ENCODE measurements around the gene ATP5F1E. TPM values are rescaled to one million over a fixed set of nuclear protein-coding genes. Genes with fewer than 3 reads are reported as not detected.

Gene ATP5F1E
- total RNA-seq, 1 donor from 2014 or later, result 81.8 TPM

DNA sequence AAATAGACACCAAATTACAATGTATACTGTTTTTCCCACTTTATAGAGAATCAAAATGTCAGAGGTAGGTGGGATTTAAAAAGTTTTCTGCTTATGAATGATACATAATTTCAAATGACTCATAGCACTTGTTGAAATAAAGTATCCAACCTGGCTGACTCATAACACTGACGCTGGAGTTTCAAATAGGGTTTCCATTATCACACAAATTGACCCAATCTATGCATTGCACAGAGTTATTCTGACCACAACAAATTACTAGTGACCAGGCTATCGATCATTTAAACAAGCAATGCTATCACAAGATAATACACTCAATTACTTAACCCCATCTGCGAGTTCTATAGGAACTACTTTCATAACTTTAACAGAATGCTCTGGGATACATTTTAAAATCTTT, 42.3 kb upstream of the ATP5F1E start:
- Mint-ChIP-seq H3K9me3 (no peaks in the 10 kb centered on the region), H3K4me1 (ENCODE audit: unreplicated experiment) (peaks cover 11% of the 10 kb centered on the region), H3K36me3 (no peaks in the 10 kb centered on the region), H3K27me3 (peaks cover 38% of the 10 kb centered on the region), H3K4me3 (no peak overlapping the region), H3K27ac (no peak overlapping the region)
- DNase-seq (ENCODE audit: extremely low spot score, unreplicated experiment), result no peak
- TF ChIP-seq, protein P1, sequence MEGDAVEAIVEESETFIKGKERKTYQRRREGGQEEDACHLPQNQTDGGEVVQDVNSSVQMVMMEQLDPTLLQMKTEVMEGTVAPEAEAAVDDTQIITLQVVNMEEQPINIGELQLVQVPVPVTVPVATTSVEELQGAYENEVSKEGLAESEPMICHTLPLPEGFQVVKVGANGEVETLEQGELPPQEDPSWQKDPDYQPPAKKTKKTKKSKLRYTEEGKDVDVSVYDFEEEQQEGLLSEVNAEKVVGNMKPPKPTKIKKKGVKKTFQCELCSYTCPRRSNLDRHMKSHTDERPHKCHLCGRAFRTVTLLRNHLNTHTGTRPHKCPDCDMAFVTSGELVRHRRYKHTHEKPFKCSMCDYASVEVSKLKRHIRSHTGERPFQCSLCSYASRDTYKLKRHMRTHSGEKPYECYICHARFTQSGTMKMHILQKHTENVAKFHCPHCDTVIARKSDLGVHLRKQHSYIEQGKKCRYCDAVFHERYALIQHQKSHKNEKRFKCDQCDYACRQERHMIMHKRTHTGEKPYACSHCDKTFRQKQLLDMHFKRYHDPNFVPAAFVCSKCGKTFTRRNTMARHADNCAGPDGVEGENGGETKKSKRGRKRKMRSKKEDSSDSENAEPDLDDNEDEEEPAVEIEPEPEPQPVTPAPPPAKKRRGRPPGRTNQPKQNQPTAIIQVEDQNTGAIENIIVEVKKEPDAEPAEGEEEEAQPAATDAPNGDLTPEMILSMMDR (conservative IDR thresholded peaks at IDR 0.05), result no peak

GRCh38 chr20:59073582-59073981, 41.4 kb upstream of the ATP5F1E start:
- H3K36me3 Mint-ChIP-seq, result no peaks in the 10 kb centered on the region
- H3K4me3 Mint-ChIP-seq, result no peak overlapping the region
- DNase-seq (ENCODE audit: extremely low spot score, unreplicated experiment), result no peak
- peaks cover 11% of the 10 kb centered on the region for H3K4me1 Mint-ChIP-seq (ENCODE audit: unreplicated experiment)
- H3K9me3 Mint-ChIP-seq, result no peaks in the 10 kb centered on the region
- TF ChIP-seq, protein P1 (conservative IDR thresholded peaks at IDR 0.05), result no peak
- H3K27me3 Mint-ChIP-seq, result peaks cover 37% of the 10 kb centered on the region
- H3K27ac Mint-ChIP-seq, result no peak overlapping the region

DNA sequence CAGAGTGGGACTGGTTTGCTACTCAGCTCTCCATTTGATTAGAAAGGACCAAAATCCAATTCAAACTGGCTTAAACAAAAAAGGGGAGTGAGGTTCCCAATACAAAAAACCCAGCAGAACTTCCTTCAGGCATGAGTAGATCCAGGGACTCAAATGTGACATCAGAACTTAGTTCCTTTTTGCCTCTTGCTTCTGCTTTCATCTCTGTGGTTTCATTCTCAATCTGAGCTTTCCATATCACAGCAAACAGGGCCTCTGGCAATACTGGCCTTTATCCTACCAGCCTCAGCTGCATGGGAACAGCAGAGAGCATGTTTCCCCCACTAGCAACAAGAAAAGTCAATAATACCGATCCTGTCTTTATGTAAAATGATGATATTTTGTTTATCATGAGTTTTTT, 39.1 kb upstream of the ATP5F1E start:
- no peaks in the 10 kb centered on the region for H3K36me3 Mint-ChIP-seq
- peaks cover 11% of the 10 kb centered on the region for H3K4me1 Mint-ChIP-seq (ENCODE audit: unreplicated experiment)
- no peak overlapping the region for H3K27ac Mint-ChIP-seq
- no peaks in the 10 kb centered on the region for H3K9me3 Mint-ChIP-seq
- DNase-seq (ENCODE audit: extremely low spot score, unreplicated experiment), result no peak
- TF ChIP-seq, protein P1 (conservative IDR thresholded peaks at IDR 0.05), result no peak
- no peak overlapping the region for H3K4me3 Mint-ChIP-seq
- H3K27me3 Mint-ChIP-seq, result peaks cover 29% of the 10 kb centered on the region

DNA sequence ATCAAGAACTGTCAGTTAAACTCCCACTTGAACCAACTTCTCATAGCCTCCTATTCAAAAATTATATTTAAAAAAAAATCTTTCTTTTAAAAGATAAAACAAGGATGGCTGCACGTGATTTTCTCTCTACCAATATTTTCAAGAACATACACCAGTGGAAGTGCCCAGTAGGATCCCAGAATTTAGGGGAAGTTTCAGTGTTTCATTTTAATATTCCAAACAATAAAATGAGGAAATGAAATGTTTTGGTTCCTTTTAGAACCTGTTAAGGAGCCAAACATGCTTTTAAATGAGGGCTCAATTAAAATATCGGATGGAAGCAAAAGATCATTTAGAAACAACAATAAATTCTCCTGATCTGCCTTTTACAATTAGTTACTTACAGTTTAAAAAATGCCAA, 36.9 kb upstream of the ATP5F1E start:
- Mint-ChIP-seq H3K4me1 (ENCODE audit: unreplicated experiment) (peaks cover 8% of the 10 kb centered on the region), H3K9me3 (no peaks in the 10 kb centered on the region), H3K4me3 (no peak overlapping the region), H3K36me3 (no peaks in the 10 kb centered on the region), H3K27ac (no peak overlapping the region), H3K27me3 (peaks cover 14% of the 10 kb centered on the region)
- TF ChIP-seq, protein P1 (conservative IDR thresholded peaks at IDR 0.05), result no peak
- no peak for DNase-seq (ENCODE audit: extremely low spot score, unreplicated experiment)

DNA sequence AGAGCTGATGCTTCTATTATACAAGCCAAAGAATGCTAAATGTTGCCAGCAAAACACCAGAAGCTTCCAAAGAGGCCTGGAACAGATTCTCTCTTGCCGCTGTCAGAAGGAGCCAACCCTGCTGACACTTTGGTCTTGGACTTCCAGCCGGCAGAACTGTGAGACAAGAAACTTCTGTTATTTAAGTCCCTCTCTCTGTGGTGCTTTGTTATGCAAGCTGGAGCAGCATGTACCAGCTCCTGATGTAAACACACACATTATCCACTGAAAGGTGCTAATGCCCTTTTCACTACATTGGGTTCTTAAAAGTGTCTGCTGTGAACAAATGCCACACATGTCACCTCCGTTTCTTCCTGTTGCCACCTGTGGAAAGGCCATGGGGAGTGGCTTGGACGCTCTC, 36.4 kb upstream of the ATP5F1E start:
- H3K36me3 Mint-ChIP-seq, result no peaks in the 10 kb centered on the region
- peaks cover 14% of the 10 kb centered on the region for H3K27me3 Mint-ChIP-seq
- no peak overlapping the region for H3K4me3 Mint-ChIP-seq
- DNase-seq (ENCODE audit: extremely low spot score, unreplicated experiment), result no peak
- H3K27ac Mint-ChIP-seq, result no peak overlapping the region
- TF ChIP-seq, protein P1 (conservative IDR thresholded peaks at IDR 0.05), result no peak
- no peaks in the 10 kb centered on the region for H3K9me3 Mint-ChIP-seq
- H3K4me1 Mint-ChIP-seq (ENCODE audit: unreplicated experiment), result peaks cover 9% of the 10 kb centered on the region

GRCh38 chr20:59064214-59064722, 32.1 kb upstream of the ATP5F1E start:
- TF ChIP-seq, protein P1 (conservative IDR thresholded peaks at IDR 0.05), result no peak
- H3K27me3 Mint-ChIP-seq, result peaks cover 7% of the 10 kb centered on the region

More at GRCh38 chr20:59064214-59064722, 32.1 kb upstream of the ATP5F1E start:
- DNase-seq (ENCODE audit: extremely low spot score, unreplicated experiment), result no peak
- no peak overlapping the region for H3K27ac Mint-ChIP-seq
- H3K4me1 Mint-ChIP-seq (ENCODE audit: unreplicated experiment), result peaks cover 11% of the 10 kb centered on the region
- no peaks in the 10 kb centered on the region for H3K36me3 Mint-ChIP-seq
- no peak overlapping the region for H3K4me3 Mint-ChIP-seq
- H3K9me3 Mint-ChIP-seq, result no peaks in the 10 kb centered on the region

Data from type B pancreatic cell (in vitro differentiated cells).